Measurements from ENCODE around the gene STAG1.
"Not testable (repeated sequence)": the region's sequence is repeated elsewhere in the genome, so short reads cannot be mapped to it uniquely, and the experiment has no call there.

Gene STAG1

DNA sequence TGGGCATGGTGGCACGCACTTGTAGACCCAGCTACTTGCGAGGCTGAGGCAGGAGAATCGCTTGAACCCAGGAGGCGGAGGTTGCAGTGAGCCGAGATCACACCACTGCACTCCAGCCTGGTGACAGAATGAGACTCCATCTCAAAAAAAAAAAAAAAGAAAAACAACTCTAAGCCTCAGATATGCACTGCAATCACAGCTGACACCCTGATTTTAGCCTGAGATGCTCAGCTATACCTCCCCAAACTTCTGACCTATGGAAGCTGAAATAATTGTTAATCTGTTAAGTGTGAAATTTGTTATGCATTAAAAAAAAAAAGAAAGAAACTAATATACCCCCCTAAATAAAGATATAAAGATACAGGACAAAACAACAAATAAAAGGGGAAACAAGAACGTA lies 2.6 kb downstream of the STAG1 start:
- in situ Hi-C loops (cut with MboI; ENCODE audit: low sequenced_read_pairs) = loop anchor here (10.0 kb wide), 2 partner anchors 255 to 675 kb away; no protein-coding TSS in a partner anchor

DNA sequence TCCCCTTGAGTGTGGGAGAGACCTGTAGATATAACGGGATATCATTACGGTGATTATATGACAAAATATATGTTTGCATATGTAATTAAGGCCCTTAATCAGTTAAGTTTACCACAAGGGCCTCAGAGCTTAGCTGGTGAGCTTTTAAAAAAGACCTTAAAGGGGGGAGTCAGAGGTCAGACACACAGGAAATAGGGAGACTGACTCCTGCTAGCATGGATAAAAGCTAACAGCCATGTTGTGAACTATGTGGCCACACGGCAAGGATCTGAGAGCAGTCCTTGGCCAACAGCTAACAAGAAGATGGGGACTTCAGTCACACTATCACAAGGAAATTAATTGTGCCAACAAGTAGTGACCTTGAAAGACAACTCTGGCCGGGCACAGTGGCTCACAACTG lies 3.1 kb downstream of the STAG1 start:
- in situ Hi-C loops (cut with MboI; ENCODE audit: low sequenced_read_pairs) = no loop called here

DNA sequence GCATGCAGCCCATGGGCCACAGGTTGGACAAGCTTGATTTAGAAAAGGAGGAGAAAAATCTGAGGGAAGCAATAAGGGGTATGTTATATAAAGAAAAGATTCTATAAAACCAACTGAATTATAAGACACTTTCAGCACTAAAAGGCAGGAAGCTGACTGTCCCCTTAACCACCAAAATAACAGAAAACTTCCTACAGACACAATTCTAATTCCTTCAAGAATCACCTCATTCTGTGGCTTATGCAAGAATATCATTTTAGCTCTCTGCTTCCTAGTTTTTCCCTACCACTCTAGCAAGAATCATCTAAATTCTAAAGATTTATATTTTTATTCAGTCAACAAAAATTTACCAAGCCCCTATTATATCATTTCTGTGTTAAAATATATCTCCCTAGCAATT lies 6.3 kb downstream of the STAG1 start:
- in situ Hi-C loops (cut with MboI; ENCODE audit: low sequenced_read_pairs) = no loop called here

DNA sequence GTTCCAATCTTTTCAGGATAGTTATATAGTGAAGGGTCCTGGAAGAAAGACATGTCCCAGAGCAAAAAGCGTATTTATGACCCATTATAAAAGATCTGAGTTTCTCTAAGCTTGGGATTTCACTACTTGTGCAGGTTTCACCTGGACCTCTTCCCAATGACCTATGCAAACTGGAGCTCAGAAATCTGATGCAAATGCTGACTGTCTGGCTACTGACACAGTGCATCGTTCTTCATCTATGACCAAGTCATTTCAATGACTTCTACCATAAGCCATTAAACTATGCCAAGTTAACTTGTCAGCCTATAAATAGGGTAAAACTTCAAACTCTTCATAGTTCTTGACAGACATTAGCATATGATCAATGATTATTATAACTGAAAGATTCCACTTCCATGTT lies 11.1 kb downstream of the STAG1 start:
- in situ Hi-C loops (cut with MboI; ENCODE audit: low sequenced_read_pairs) = no loop called here

DNA sequence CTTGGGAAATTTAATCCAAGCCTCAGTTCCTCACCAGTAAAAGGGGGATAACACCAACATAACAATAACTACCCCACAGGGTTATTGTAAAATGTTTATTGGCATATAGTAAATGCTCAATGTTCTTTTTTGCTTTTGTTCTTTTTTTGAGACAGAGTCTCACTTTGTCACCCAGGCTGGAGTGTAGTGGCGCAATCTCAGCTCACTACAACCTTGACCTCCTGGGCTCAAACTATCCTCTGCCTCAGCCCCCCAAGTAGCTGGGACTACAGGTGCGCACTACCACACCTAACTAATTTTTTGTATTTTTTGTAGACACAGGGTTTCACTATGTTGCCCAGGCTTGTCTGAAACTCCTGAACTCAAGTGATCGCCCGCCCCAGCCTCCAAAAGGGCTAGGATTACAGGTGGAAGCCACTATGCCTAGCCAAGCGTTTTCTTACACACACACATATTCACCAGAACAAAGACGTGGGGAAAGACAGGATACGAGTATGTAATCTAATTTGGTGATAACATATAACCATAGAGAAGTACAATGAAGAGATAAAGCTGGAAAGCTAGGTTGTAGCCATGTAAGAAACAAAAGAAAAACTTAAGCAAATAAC lies 11.7 kb downstream of the STAG1 start:
- in situ Hi-C loops (cut with MboI; ENCODE audit: low sequenced_read_pairs) = no loop called here

DNA sequence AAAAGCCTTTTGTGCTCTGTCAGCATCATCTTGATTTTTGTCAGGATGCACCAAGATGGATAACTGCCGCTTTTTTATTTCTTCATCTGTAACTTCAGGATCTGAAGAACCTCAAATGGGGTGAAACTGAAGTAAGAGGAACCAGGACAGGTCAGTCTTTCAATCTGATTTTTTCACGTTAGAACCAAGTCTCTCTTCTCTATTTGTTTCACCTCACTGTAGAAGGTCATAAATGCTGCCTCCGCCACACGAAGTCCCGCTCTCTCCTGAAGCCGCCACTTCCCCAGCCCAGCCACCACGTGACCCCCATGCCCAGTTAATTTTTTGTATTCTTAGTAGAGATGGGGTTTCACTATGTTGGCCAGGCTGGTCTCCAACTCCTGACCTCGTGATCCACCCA lies 15.2 kb downstream of the STAG1 start:
- in situ Hi-C loops (cut with MboI; ENCODE audit: low sequenced_read_pairs) = not testable (repeated sequence)

DNA sequence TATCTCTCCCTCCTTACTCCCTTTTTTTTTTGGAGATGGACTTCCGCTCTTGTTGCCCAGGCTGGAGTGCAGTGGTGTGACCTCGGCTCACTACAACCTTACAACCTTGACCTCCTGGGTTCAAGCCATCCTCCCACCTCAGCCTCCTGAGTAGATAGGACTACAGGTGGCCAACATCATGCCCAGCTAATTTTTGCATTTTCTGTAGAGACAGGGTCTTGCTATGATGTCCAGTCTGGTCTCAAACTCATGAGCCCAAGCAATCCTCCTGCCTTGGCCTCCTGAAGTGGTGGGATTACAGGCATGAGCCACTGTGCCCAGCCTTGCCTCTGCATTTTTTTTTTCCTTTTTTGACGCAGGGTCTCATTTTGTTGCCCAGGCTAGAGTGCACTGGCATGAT lies 17.1 kb downstream of the STAG1 start:
- in situ Hi-C loops (cut with MboI; ENCODE audit: low sequenced_read_pairs) = no loop called here

DNA sequence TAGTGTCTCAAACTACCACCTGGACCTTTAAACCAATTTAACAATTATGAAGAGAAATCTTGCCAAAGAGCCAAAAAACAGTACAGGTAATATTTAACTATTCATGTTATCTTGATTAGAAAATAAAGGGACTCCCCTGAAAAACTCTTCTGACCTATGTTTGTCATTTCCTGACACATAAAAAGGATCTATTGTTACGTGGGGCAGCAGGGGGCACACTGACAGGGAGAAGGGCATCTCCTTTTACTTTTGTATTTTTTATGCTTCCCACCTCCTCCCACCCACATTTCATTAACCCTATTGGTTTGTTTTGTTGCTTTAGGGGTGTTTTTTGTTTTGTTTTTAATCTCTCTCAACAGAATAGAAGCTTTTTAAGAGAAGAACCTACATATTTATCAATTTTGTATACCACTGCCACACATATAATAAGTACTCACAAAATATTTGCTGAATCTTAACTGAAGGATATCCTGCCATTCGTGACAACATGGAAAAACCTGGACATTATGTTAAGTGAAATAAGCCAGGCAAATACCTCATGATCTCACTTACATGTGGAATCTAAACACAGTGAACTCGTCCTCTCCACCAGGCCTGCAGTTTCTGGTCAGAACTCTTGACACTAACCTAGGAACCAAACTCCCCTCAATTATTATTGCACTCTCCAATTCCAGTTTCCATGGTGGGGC lies 17.7 kb downstream of the STAG1 start:
- in situ Hi-C loops (cut with MboI; ENCODE audit: low sequenced_read_pairs) = no loop called here

DNA sequence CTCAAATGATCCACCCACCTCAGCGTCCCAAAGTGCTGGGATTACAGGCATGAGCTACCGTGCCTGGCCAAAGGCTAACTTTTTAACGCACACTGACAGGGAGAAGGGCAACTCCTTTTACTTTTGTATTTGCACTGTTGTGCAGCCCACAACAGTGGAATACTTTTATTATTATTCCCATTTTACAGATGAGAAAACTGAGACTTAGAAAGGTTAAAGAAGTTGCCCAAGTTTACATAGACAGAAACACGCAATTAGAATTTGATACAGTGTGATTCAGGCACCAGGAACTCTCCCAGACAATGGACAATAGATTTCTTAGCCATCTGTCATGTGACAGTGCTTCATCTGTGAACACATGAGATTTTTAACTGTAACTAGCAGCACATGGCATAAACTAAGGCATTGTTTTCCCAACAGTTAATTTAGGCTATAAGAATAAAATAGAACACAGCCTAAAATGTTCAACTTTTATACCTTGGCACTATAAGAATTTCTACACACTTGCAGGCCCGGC lies 18.8 kb downstream of the STAG1 start:
- in situ Hi-C loops (cut with MboI; ENCODE audit: low sequenced_read_pairs) = no loop called here

DNA sequence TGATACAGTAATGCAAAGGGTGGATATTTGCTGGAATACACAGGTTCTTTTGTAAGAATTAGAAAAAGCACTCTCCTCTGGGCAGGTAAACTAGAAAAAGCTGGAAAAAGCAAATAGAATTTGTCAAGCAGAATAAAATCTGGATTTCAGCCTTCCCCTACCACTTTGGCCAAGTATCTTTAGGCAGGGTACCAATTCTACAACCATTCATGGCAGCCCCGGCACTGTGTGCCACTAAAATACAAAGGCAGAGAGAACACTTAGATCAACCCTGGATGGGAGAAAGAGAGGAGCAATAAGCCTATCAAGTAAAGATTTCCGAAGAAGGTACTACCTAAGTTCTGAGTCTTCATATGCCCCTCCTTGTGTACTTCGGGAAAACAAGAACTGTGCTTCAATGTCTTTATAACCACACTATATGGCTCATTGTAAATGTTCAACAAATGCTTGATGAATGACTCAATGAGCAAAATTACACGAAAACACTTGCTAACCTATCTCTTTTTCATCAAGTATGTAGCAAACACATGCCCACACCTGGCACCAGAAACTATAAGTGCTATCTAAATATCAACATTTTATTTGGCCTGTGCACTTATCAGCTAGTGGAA lies 20.8 kb downstream of the STAG1 start:
- in situ Hi-C loops (cut with MboI; ENCODE audit: low sequenced_read_pairs) = no loop called here

DNA sequence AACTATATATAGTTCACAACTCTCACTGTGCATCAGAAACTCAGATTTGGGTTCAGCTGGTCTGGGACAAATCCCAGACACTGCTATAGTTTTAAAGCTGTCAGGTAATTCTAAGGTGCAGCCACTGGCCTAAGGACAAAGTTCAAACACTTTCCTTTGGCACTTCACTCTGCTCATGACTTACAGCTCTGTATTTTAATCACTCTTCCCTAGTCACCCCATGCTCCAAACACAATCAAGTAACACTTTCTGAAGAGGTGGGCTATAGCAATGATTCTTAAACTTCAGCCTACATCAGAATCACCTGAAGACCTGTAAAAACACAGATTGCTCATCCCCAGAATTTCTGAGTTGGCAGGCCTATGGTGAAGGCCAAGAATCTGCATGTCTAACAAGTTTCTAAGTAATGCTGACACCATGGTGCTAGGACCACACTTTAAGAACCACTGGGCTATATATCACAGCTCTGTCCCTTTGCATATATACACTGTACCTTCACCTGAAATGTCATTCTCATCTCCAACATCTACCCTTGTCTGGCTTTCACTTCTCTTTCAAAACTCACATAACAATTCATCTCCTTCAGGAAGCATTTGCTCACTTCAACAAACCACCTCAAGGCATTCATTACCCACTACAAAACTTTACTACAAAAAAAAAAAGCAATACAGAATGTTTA lies 21.4 kb downstream of the STAG1 start:
- in situ Hi-C loops (cut with MboI; ENCODE audit: low sequenced_read_pairs) = no loop called here

DNA sequence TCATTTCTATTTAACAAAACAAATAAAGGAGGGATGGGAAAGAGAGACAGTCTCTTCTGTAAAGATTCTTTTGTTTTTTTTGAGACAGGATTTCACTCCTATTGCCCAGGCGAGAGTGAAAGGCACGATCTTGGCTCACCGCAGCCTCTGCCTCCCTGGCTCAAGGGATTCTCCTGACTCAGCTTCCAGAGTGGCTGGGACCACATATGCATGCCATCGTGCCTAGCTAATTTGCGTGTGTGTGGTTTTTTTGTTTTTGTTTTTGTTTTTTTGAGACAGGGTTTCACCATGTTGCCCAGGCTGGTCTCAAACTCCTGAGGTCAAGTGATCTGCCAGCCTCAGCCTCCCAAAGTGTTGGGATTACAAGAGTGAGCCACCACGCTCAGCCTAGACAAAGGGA lies 23.3 kb downstream of the STAG1 start:
- in situ Hi-C loops (cut with MboI; ENCODE audit: low sequenced_read_pairs) = no loop called here

DNA sequence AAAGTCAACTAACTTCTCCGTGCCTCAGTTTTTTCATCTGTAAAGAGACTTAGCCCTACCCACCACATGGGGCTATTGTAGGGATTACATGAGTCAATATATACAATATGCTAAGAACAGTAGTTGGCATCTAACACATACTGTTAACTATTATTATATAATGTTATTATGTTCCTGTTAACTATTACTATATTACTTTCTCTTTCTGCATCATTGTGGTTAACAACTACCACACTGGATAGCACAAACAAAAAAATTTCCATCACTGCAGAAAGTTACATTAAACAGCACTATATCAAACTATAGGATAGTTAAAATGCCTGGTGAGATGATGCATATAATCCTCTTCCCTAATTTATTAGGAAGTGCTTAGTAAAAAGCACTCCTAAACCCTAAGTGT lies 23.7 kb downstream of the STAG1 start:
- in situ Hi-C loops (cut with MboI; ENCODE audit: low sequenced_read_pairs) = no loop called here

DNA sequence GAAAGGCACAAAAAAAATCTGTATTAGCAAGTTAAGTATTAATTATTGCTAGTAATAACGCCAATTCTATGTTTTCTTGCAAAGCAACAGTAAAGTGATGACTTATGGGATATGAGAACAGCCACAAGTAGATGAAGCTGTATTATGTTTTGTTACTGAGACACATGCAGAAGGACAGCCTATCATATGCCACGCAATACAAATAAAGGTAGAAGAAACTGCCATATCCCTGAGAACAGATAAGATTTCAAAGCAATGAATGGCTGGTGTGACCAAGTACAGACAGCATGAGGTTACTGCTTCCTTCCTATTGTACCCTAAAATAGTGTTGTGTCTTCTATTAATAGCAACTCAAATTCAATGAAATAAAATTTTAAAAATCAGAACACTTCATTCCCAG lies 26.7 kb downstream of the STAG1 start:
- in situ Hi-C loops (cut with MboI; ENCODE audit: low sequenced_read_pairs) = no loop called here

DNA sequence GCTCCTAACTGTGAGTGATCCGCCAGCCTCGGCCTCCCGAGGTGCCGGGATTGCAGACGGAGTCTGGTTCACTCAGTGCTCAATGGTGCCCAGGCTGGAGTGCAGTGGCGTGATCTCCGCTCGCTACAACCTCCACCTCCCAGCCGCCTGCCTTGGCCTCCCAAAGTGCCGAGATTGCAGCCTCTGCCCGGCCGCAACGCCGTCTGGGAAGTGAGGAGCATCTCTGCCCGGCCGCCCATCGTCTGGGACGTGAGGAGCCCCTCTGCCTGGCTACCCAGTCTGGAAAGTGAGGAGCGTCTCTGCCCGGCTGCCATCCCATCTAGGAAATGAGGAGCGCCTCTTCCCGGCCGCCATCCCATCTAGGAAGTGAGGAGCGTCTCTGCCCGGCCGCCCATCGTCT lies 29.3 kb downstream of the STAG1 start:
- in situ Hi-C loops (cut with MboI; ENCODE audit: low sequenced_read_pairs) = not testable (repeated sequence)

DNA sequence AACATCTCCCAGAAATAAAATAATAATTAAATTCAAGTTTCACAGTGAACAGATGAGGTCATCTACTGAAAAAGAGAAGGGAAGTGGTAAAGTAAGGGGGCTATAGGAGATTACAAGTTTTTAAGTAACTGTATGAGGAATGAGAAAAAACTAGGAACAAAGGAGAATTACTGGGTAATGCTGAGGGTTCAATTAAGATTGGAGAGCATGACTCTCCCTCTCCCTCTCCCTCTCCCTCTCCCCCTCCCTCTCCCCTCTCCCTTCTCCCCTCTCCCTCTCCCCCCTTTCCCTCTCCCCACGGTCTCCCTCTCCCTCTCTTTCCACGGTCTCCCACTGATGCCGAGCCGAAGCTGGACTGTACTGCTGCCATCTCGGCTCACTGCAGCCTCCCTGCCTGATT lies 29.8 kb downstream of the STAG1 start:
- in situ Hi-C loops (cut with MboI; ENCODE audit: low sequenced_read_pairs) = not testable (repeated sequence)

DNA sequence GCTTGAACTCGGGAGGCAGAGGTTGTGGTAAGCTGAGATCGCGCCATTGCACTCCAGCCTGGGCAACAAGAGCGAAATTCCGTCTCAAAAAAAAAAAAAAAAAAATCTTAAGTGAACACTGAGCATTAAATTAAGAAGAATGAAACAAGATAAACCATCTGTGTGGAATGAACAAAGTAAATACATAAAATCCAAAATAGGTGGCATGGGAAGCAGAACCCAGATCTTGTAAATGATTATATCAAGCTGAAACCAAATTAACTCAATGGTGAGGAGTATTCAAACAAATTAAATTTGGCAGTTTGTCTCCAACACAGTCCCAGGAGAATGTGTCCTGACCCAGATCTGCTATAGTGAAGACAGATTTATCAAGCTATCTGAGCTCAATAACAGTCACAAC lies 32.1 kb downstream of the STAG1 start:
- in situ Hi-C loops (cut with MboI; ENCODE audit: low sequenced_read_pairs) = no loop called here

DNA sequence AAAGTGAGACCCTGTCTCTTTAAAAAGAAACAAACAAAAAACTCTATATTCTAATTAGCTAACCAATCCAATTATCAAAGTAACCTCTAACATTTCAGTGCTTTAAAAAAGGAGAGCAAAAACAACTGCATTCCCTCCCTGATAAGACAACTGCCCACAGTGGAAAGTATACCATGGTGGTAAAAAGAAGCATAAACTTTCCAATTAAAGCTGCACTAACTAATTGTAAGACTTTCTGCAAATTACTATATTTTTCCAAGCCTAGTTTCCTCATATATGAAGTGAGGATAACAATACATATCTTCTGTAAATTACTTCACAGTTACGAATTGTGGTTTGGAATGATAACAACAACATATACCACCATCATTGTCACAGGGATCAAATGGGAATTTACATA lies 35.5 kb downstream of the STAG1 start:
- in situ Hi-C loops (cut with MboI; ENCODE audit: low sequenced_read_pairs) = no loop called here

DNA sequence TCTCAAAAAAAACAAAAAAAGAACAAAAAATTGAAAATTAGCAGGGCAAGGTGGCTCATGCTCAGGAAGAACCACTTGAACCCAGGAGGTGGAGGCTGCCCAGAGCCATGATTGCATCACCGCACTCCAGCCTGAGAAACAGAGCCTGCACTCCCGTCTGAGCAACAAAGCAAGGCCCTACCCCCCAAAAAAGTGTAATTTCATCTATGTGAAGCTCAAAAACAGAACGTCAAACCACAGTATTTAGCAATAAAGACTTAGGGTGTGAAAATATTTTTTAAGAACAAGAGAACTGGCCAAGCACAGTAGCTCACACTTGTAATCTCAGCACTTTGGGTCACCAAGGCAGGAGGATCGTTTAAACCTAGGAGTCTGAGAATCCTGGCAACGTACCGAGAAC lies 38.2 kb downstream of the STAG1 start:
- in situ Hi-C loops (cut with MboI; ENCODE audit: low sequenced_read_pairs) = no loop called here

DNA sequence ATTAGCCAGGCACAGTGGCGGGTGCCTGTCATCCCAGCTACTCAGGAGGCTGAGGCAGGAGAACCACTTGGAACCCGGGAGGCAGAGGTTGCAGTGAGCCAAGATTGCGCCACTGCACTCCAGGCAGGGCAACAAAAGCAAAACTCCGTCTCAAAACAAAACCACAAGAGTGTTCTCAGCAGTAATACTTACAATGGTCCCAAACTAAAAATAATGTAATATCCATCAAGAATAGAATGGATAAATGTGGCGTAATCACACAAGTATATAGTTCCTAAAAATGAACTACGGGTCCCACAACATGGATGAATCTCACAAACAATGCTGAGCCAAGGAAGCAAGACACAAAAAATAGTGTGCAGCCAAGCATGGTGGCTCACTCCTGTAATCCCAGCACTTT lies 39.2 kb downstream of the STAG1 start:
- in situ Hi-C loops (cut with MboI; ENCODE audit: low sequenced_read_pairs) = no loop called here

DNA sequence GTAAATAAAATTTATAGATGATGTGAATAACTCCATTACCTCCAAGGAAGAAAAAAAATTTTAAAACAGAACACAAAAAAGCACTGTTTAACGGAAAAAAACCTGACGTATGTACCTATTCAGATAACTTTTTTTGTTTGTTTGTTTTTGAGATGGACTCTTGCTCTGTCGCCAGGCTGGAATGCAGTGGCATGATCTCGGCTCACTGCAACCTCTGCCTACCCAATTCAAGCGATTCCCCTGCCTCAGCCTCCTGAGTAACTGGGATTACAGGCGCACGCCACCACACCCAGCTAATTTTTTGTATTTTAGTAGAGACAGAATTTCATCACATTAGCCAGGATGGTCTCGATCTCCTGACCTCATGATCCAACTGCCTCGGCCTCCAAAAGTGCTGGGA lies 40.3 kb downstream of the STAG1 start:
- in situ Hi-C loops (cut with MboI; ENCODE audit: low sequenced_read_pairs) = not testable (repeated sequence)

DNA sequence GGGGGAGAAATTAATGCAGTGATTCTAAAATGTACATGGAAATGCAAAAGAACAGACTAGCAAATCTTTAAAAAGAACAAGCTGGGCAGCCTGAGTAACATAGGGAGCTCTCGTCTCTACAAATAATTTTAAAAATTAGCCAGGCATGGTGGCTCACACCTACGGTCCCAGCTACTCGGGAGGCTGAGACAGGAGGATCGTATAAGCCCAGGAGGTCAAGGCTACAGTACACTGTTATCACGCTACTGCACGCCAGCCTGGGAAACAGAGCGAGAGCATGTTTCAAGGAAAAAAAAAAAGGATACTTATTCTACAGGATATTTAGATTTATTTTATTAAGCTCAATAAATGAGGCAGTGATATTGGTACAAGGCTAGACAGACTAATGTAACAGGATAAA lies 40.9 kb downstream of the STAG1 start:
- in situ Hi-C loops (cut with MboI; ENCODE audit: low sequenced_read_pairs) = no loop called here
